ENCODE measurements around the gene ARAP1. TPM values are rescaled to one million over a fixed set of nuclear protein-coding genes. Genes with fewer than 3 reads are reported as not detected.

Gene ARAP1
- polyA plus RNA-seq, 3 donors, result 48.7 to 487 (median 79.0) TPM

DNA sequence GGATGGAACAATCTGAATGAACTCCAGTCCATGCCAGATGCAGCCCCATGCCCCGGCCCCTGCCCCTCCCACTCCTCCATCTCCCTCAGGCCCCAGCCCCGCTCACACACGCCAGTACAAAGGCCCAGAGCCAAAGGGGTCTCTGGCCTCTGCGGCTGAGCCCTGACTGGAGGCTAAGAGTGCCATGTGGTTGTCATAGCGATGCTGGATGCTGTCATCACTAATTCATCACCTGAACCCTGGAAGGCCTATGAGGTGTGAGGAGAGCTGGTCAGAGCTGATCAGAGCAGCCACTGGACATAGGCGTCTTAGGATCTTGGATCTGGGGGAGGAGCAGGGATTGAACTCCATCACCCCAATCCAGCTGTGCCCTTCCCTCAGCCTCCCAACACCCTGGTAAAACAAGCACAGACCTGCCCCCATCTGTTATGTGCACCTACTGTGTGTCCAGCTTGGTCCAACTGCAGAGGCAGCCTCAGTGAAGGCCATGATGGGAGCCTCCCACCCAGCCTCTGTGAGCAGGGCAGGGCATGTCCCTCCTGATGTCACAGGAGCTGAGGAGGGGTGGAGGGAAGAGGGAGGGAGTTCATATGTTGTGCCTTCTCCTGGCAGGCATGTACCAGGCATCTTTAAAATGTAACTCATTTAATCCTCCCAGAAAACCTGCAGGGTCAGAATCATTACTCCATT, 94.7 kb downstream of the ARAP1 start:
- Mint-ChIP-seq H3K4me3 (no peak overlapping the region), H3K27me3 (ENCODE audit: low read depth in 3 of 3) (peaks cover 13 to 24% (median 16%) of the 10 kb centered on the region in 3 donors), H3K9me3 (no peaks in the 10 kb centered on the region), H3K36me3 (no peaks in the 10 kb centered on the region), H3K4me1 (peaks cover 5% of the 10 kb centered on the region), H3K27ac (peak overlapping the region in 1 of 7 donors; percentile 68)
- Histone ChIP-seq H2AFZ (ENCODE audit: insufficient read depth, low read depth, low read length, poor library complexity, severe bottlenecking) (no peak overlapping the region), H3K4me1 (ENCODE audit: control insufficient read depth in 1 of 2, insufficient read depth in 2 of 2, low read length in 2 of 2) (no peaks in the 10 kb centered on the region), H3K9me3 (replicated peaks in 1 of 2; ENCODE audit: control insufficient read depth in 1 of 2, insufficient read depth in 1 of 2, low read length in 2 of 2) (no peaks in the 10 kb centered on the region), H3K4me3 (replicated peaks in 1 of 3; ENCODE audit: low read depth in 2 of 3, low read length in 3 of 3) (no peak overlapping the region), H4K20me1 (ENCODE audit: insufficient read depth, low read length) (no peaks in the 10 kb centered on the region), H3K27ac (ENCODE audit: low read depth in 1 of 2, low read length in 2 of 2) (no peak overlapping the region), H3K79me2 (ENCODE audit: insufficient read depth, low read length) (no peaks in the 10 kb centered on the region), H3K36me3 (replicated peaks in 1 of 2; ENCODE audit: control insufficient read depth in 1 of 2, insufficient read depth in 2 of 2, low read length in 2 of 2) (no peaks in the 10 kb centered on the region), H3K27me3 (ENCODE audit: control insufficient read depth in 2 of 2, insufficient read depth in 2 of 2, low read length in 2 of 2) (no peaks in the 10 kb centered on the region), H3K9ac (ENCODE audit: insufficient read depth, low read length, poor library complexity, severe bottlenecking) (no peak overlapping the region), H3K4me2 (replicated peaks; ENCODE audit: extremely low read depth, low read length, poor library complexity, severe bottlenecking) (no peak overlapping the region)
- DNase-seq, result no peak
- TF ChIP-seq, protein P1, sequence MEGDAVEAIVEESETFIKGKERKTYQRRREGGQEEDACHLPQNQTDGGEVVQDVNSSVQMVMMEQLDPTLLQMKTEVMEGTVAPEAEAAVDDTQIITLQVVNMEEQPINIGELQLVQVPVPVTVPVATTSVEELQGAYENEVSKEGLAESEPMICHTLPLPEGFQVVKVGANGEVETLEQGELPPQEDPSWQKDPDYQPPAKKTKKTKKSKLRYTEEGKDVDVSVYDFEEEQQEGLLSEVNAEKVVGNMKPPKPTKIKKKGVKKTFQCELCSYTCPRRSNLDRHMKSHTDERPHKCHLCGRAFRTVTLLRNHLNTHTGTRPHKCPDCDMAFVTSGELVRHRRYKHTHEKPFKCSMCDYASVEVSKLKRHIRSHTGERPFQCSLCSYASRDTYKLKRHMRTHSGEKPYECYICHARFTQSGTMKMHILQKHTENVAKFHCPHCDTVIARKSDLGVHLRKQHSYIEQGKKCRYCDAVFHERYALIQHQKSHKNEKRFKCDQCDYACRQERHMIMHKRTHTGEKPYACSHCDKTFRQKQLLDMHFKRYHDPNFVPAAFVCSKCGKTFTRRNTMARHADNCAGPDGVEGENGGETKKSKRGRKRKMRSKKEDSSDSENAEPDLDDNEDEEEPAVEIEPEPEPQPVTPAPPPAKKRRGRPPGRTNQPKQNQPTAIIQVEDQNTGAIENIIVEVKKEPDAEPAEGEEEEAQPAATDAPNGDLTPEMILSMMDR (IDR thresholded peaks at IDR 0.05), result no peak
- intact Hi-C loops (cut with micrococcal nuclease), result no loop called here
- 83% methylated on average over 1 of the region's 6 CpGs for WGBS (ENCODE audit: insufficient coverage)

DNA sequence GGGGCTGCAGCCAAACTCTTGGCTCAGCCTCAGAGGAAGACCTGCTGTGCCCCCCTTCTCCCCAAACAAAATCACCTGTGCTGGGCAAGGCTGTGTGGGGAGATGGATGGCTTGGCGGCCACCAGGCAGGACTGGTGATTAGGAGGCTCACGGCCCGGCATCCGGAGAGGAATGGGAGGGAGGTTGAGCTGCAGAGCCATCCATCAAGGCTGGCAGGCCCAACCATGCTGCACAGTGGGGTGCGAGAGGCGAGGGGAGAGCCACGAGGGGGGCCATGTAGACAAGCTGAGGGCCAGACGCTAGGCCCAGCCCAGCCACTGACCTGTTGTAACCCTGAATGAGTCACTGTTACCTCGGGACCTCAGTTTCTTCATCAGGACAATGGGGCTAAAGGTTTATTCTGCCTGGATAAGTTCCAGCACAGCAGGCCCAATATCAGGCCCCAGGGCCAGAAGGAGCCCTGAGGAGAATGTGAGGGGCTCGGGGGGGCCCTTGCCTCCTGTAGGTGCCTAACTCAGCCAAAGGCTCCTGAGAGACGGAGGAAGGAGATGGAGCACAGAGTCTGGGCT, 96.2 kb downstream of the ARAP1 start:
- H3K27ac Mint-ChIP-seq, result peak overlapping the region in 1 of 7 donors; percentile 82
- H3K4me3 Mint-ChIP-seq, result no peak overlapping the region
- Histone ChIP-seq H3K4me2 (replicated peaks; ENCODE audit: extremely low read depth, low read length, poor library complexity, severe bottlenecking) (no peak overlapping the region), H3K27me3 (ENCODE audit: control insufficient read depth in 2 of 2, insufficient read depth in 2 of 2, low read length in 2 of 2) (no peaks in the 10 kb centered on the region), H3K27ac (ENCODE audit: low read depth in 1 of 2, low read length in 2 of 2) (no peak overlapping the region), H3K4me3 (replicated peaks in 1 of 3; ENCODE audit: low read depth in 2 of 3, low read length in 3 of 3) (no peak overlapping the region), H3K9me3 (replicated peaks in 1 of 2; ENCODE audit: control insufficient read depth in 1 of 2, insufficient read depth in 1 of 2, low read length in 2 of 2) (no peaks in the 10 kb centered on the region), H3K9ac (ENCODE audit: insufficient read depth, low read length, poor library complexity, severe bottlenecking) (no peak overlapping the region), H2AFZ (ENCODE audit: insufficient read depth, low read depth, low read length, poor library complexity, severe bottlenecking) (no peak overlapping the region), H4K20me1 (ENCODE audit: insufficient read depth, low read length) (no peaks in the 10 kb centered on the region), H3K79me2 (ENCODE audit: insufficient read depth, low read length) (no peaks in the 10 kb centered on the region), H3K4me1 (ENCODE audit: control insufficient read depth in 1 of 2, insufficient read depth in 2 of 2, low read length in 2 of 2) (no peaks in the 10 kb centered on the region), H3K36me3 (replicated peaks in 1 of 2; ENCODE audit: control insufficient read depth in 1 of 2, insufficient read depth in 2 of 2, low read length in 2 of 2) (no peaks in the 10 kb centered on the region)
- H3K9me3 Mint-ChIP-seq, result no peaks in the 10 kb centered on the region
- TF ChIP-seq, protein P1 (IDR thresholded peaks at IDR 0.05), result no peak
- DNase-seq, result peak in 1 of 3 donors; percentile 33
- H3K27me3 Mint-ChIP-seq (ENCODE audit: low read depth in 3 of 3), result peaks cover 10 to 21% (median 15%) of the 10 kb centered on the region in 3 donors
- peaks cover 5% of the 10 kb centered on the region for H3K4me1 Mint-ChIP-seq
- WGBS (ENCODE audit: insufficient coverage), result 71% methylated on average over 11 of the region's 11 CpGs
- intact Hi-C loops (cut with micrococcal nuclease), result no loop called here
- H3K36me3 Mint-ChIP-seq, result no peaks in the 10 kb centered on the region
